Sigmoid colon (tissue), 7 donors: ENCODE results near the gene WDR93. TPM values are rescaled to one million over a fixed set of nuclear protein-coding genes. Genes with fewer than 3 reads are reported as not detected.

Experiments
- DNase-seq: peaks from one replicate; pipeline ENCODE4 v3.0.0-alpha.2; 2019
- H3K27ac ChIP-seq, 4 donors: fragments of 200-600 bp; sonication (generic); one replicate each; pipeline ENCODE4 v1.5.1; 2016 to 2019; ENCODE audit warnings: mild to moderate bottlenecking in 1 of 4
- H3K27me3 ChIP-seq, 3 donors: fragments of 200-600 bp; sonication (generic); one replicate each; pipeline ENCODE4 v1.5.1; 2019; ENCODE audit warnings: mild to moderate bottlenecking in 1 of 3
- H3K36me3 ChIP-seq, 4 donors: fragments of 200-600 bp; sonication (generic); one replicate each; pipeline ENCODE4 v1.5.1; 2016 to 2019
- H3K4me1 ChIP-seq, 4 donors: fragments of 200-600 bp; sonication (generic); one replicate each; pipeline ENCODE4 v1.5.1; 2017 to 2019
- H3K4me3 ChIP-seq, 4 donors: fragments of 200-600 bp; sonication (generic); one replicate each; pipeline ENCODE4 v1.5.1; 2017 to 2019; ENCODE audit warnings: mild to moderate bottlenecking in 2 of 4, moderate library complexity in 1 of 4
- H3K9me3 ChIP-seq, 4 donors: fragments of 200-600 bp in 3 of 4; sonication (generic) in 3 of 4; one replicate each; pipeline versions ENCODE4 v1.5.1 to v1.6.1; 2013 to 2019
- CTCF ChIP-seq, 4 experiments: fragments of 450-650 bp in 3 of 4; fragments of 200-600 bp in 1 of 4; IDR thresholded peaks; one replicate each; pipeline ENCODE4 v1.5.1; 2016 to 2019; ENCODE audit warnings: antibody characterized with exemption in 4 of 4, mild to moderate bottlenecking in 3 of 4, moderate library complexity in 2 of 4
- EP300 ChIP-seq, 4 donors: sonication (generic); formaldehyde crosslinking; IDR thresholded peaks; one replicate each; pipeline ENCODE4 v1.6.1; 2017; ENCODE audit warnings: antibody characterized with exemption in 4 of 4
- POLR2A ChIP-seq, 2 donors: fragments of 450-650 bp; IDR thresholded peaks; one replicate each; pipeline ENCODE4 v1.6.1; 2016; ENCODE audit warnings: antibody characterized with exemption in 2 of 2, mild to moderate bottlenecking in 2 of 2, moderate library complexity in 2 of 2
- POLR2AphosphoS5 ChIP-seq, 4 donors: sonication (generic); formaldehyde crosslinking; IDR thresholded peaks; one replicate each; pipeline ENCODE4 v1.6.1; 2017; ENCODE audit warnings: antibody characterized with exemption in 4 of 4
- WGBS, 2 donors: extraction: QIAGEN DNeasy Blood & Tissue Kit; methylation state at CpG; one replicate each; pipeline ENCODE4 v1.1.7; 2013; 5-methylcytosine and 5-hydroxymethylcytosine counted together
- intact Hi-C: fragments of 100-400 bp; cut with DNase I; formaldehyde crosslinking; loops from one replicate; pipeline ENCODE4 v1.15.1; 2023
- polyA plus RNA-seq, 3 donors: library from polyadenylated mRNA; stranded (reverse); fragments of 200-250 nt; gene quantifications; one replicate each; pipeline ENCODE4 v1.2.3, GENCODE V29; 2013
- total RNA-seq, 4 donors: library from RNA; depleted of rRNA; stranded (reverse); fragments of >200 nt; gene quantifications; one replicate each; pipeline ENCODE4 v1.1.0, GENCODE V29; 2016
- donor health status: healthy with polysubstance abuse.
- donor health status: Bipolar disorder and iron deficiency.
- donor health status: healthy.

WDR93 gene
- total and polyA plus RNA-seq, 7 donors: 0.04 to 1.1 TPM; not detected in 5

- intact Hi-C loops: no loop called here
- DNase-seq: peak; percentile 61
- no peaks in the 10 kb centered on the region for H3K9me3 ChIP-seq
Observed at GRCh38 chr15:89649716-89650115, 40.9 kb upstream of the WDR93 start.

GRCh38 chr15:89652131-89652530, 38.5 kb upstream of the WDR93 start:
- peaks cover 0 to 4% (median 0%) of the 10 kb centered on the region in 4 donors for H3K36me3 ChIP-seq
- DNase-seq: peak; percentile 45
- intact Hi-C loops: no loop called here
- H3K4me1 ChIP-seq: peaks cover 0 to 23% (median 15%) of the 10 kb centered on the region in 4 donors
- H3K4me3 ChIP-seq: no peak overlapping the region
- no peaks in the 10 kb centered on the region for H3K27me3 ChIP-seq
- H3K9me3 ChIP-seq: no peaks in the 10 kb centered on the region
- TF ChIP-seq POLR2A (IDR thresholded peaks at IDR 0.05) (no peak), CTCF (IDR thresholded peaks at IDR 0.05) (no peak), EP300 (IDR thresholded peaks at IDR 0.05) (no peak), POLR2AphosphoS5 (IDR thresholded peaks at IDR 0.05) (no peak)
- 79 to 84% methylated on average over 7 of the region's 7 CpGs for WGBS, 2 donors
- H3K27ac ChIP-seq: no peak overlapping the region

More at GRCh38 chr15:89649716-89650115, 40.9 kb upstream of the WDR93 start:
- Histone ChIP-seq H3K27ac (no peak overlapping the region), H3K27me3 (no peaks in the 10 kb centered on the region), H3K4me1 (peaks cover 0 to 15% (median 8%) of the 10 kb centered on the region in 4 donors), H3K4me3 (no peak overlapping the region), H3K36me3 (peaks cover 0 to 8% (median 0%) of the 10 kb centered on the region in 4 donors)
- TF ChIP-seq POLR2A (IDR thresholded peaks at IDR 0.05): no peak
- no peak for TF ChIP-seq EP300 (IDR thresholded peaks at IDR 0.05)
- TF ChIP-seq POLR2AphosphoS5 (IDR thresholded peaks at IDR 0.05): no peak
- no peak for TF ChIP-seq CTCF (IDR thresholded peaks at IDR 0.05)
- 94 to 95% methylated on average over 15 of the region's 15 CpGs for WGBS, 2 donors

- Histone ChIP-seq H3K27me3 (no peaks in the 10 kb centered on the region), H3K36me3 (peaks cover 0 to 4% (median 0%) of the 10 kb centered on the region in 4 donors), H3K27ac (no peak overlapping the region), H3K4me1 (peaks cover 0 to 20% (median 14%) of the 10 kb centered on the region in 4 donors), H3K9me3 (no peaks in the 10 kb centered on the region), H3K4me3 (no peak overlapping the region)
- intact Hi-C loops: no loop called here
- DNase-seq: peak; percentile 47
- 86 to 87% methylated on average over 16 of the region's 16 CpGs for WGBS, 2 donors
- TF ChIP-seq POLR2AphosphoS5 (IDR thresholded peaks at IDR 0.05): no peak
- TF ChIP-seq POLR2A (IDR thresholded peaks at IDR 0.05): no peak
- no peak for TF ChIP-seq EP300 (IDR thresholded peaks at IDR 0.05)
- TF ChIP-seq CTCF (IDR thresholded peaks at IDR 0.05): no peak
Observed at GRCh38 chr15:89652666-89653065, 37.9 kb upstream of the WDR93 start.

GRCh38 chr15:89653578-89653977, 37.0 kb upstream of the WDR93 start:
- Histone ChIP-seq H3K9me3 (no peaks in the 10 kb centered on the region), H3K36me3 (peaks cover 0 to 3% (median 0%) of the 10 kb centered on the region in 4 donors), H3K4me3 (no peak overlapping the region), H3K27ac (no peak overlapping the region), H3K27me3 (no peaks in the 10 kb centered on the region), H3K4me1 (peaks cover 0 to 20% (median 14%) of the 10 kb centered on the region in 4 donors)
- peak; percentile 40 for DNase-seq
- intact Hi-C loops: no loop called here
- 97 to 98% methylated on average over 2 of the region's 2 CpGs for WGBS, 2 donors
- TF ChIP-seq EP300 (IDR thresholded peaks at IDR 0.05) (no peak), POLR2AphosphoS5 (IDR thresholded peaks at IDR 0.05) (no peak), CTCF (IDR thresholded peaks at IDR 0.05) (no peak), POLR2A (IDR thresholded peaks at IDR 0.05) (no peak)

- H3K4me3 ChIP-seq: peak overlapping the region; percentile 63 to 92 (median 76)
- no peak for TF ChIP-seq CTCF (IDR thresholded peaks at IDR 0.05)
- TF ChIP-seq POLR2A (IDR thresholded peaks at IDR 0.05): no peak
- no peak for TF ChIP-seq POLR2AphosphoS5 (IDR thresholded peaks at IDR 0.05)
- no peak for TF ChIP-seq EP300 (IDR thresholded peaks at IDR 0.05)
- 51 to 59% methylated on average over 14 of the region's 14 CpGs for WGBS, 2 donors
- peak; percentile 51 for DNase-seq
- intact Hi-C loops: no loop called here
- peak overlapping the region; percentile 54 to 86 (median 76) for H3K27ac ChIP-seq
- H3K4me1 ChIP-seq: peaks cover 0 to 20% (median 14%) of the 10 kb centered on the region in 4 donors
- no peaks in the 10 kb centered on the region for H3K9me3 ChIP-seq
- H3K27me3 ChIP-seq: no peaks in the 10 kb centered on the region
- no peaks in the 10 kb centered on the region for H3K36me3 ChIP-seq
Observed at GRCh38 chr15:89654301-89654761, 36.3 kb upstream of the WDR93 start.
